ENCODE data around the gene TMC4. TPM values are rescaled to one million over a fixed set of nuclear protein-coding genes. Genes with fewer than 3 reads are reported as not detected.

The TMC4 gene
- total RNA-seq, 1 experiment from 2014 or later, result 175 TPM

DNA sequence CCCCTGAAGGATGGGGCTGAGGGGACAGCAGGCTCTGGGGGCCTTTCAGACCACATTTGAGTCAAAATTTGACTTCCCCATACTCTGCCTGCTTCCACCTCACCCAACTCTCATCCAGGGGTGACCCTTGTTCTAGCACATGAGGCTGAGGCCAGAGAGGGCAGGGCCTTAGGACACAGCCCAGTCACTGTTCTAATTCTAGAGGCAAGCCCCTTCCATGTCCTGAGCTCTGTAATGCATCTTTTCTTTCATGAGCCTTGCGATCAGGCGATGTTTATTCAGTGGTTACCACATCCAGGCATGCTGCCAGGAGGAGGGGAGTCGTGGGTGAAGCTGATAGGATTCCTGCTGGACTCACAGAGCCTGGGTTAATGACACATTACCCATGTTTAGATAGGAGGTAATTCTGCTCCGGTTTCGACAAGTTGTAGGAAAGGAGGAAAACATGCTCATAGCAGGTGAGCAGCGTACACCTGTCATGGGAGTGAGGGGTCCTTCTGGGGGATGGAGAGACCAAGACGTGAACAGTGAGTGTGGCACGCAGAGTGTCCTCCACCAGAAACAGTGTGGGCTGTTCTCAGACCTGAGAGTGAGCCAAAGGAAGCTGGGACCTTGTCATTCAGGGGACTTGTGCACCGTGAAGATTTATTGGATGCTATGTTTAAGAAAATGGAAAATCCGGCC lies 37.0 kb upstream of the TMC4 start:
- H3F3A ChIP-seq (ENCODE audit: insufficient read depth, low read depth), result peaks cover 57% of the 10 kb centered on the region
- no peaks in the 10 kb centered on the region for H3K9me2 ChIP-seq (ENCODE audit: insufficient read depth)
- peak overlapping the region; percentile 60 for H3K27ac ChIP-seq
- peaks cover 20% of the 10 kb centered on the region for H3K79me2 ChIP-seq (ENCODE audit: low read depth)
- H3K9me3 ChIP-seq (ENCODE audit: insufficient read depth, low read depth), result no peaks in the 10 kb centered on the region
- peaks cover 48% of the 10 kb centered on the region for H4K20me1 ChIP-seq (ENCODE audit: insufficient read depth)
- peaks cover 22% of the 10 kb centered on the region for H3K36me3 ChIP-seq (ENCODE audit: low read depth)
- H3K4me3 ChIP-seq, result no peak overlapping the region
- POLR2A ChIA-PET (ENCODE audit: unreplicated experiment), result interaction anchor here (0.6 to 0.7 kb wide), 3 partner anchors 51 to 405 kb away, joined by 3 to 9 read pairs (median 3); no protein-coding TSS in a partner anchor
- no peak overlapping the region for H2AFZ ChIP-seq
- no TSS peak for BruUV-seq (replicated peaks)
- peaks cover 34% of the 10 kb centered on the region for H3K4me1 ChIP-seq (replicated peaks; ENCODE audit: insufficient read depth)
- peak overlapping the region; percentile 50 for H3K4me2 ChIP-seq
- TF ChIP-seq, protein P1, sequence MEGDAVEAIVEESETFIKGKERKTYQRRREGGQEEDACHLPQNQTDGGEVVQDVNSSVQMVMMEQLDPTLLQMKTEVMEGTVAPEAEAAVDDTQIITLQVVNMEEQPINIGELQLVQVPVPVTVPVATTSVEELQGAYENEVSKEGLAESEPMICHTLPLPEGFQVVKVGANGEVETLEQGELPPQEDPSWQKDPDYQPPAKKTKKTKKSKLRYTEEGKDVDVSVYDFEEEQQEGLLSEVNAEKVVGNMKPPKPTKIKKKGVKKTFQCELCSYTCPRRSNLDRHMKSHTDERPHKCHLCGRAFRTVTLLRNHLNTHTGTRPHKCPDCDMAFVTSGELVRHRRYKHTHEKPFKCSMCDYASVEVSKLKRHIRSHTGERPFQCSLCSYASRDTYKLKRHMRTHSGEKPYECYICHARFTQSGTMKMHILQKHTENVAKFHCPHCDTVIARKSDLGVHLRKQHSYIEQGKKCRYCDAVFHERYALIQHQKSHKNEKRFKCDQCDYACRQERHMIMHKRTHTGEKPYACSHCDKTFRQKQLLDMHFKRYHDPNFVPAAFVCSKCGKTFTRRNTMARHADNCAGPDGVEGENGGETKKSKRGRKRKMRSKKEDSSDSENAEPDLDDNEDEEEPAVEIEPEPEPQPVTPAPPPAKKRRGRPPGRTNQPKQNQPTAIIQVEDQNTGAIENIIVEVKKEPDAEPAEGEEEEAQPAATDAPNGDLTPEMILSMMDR (conservative IDR thresholded peaks at IDR 0.05), result no peak
- no peak for TF ChIP-seq EZH2 (IDR thresholded peaks at IDR 0.05; ENCODE audit: low read depth)
- DNase-seq, result peak; percentile 95 to 96
- intact Hi-C loops (cut with micrococcal nuclease; ENCODE audit: unreplicated experiment), result no loop called here
- no peaks in the 10 kb centered on the region for H3K27me3 ChIP-seq (ENCODE audit: insufficient read depth, low read depth)
- CTCF ChIA-PET, result interaction anchor here (0.5 kb wide), 1 partner anchor 117 kb away, joined by 3 read pairs; no protein-coding TSS in a partner anchor

DNA sequence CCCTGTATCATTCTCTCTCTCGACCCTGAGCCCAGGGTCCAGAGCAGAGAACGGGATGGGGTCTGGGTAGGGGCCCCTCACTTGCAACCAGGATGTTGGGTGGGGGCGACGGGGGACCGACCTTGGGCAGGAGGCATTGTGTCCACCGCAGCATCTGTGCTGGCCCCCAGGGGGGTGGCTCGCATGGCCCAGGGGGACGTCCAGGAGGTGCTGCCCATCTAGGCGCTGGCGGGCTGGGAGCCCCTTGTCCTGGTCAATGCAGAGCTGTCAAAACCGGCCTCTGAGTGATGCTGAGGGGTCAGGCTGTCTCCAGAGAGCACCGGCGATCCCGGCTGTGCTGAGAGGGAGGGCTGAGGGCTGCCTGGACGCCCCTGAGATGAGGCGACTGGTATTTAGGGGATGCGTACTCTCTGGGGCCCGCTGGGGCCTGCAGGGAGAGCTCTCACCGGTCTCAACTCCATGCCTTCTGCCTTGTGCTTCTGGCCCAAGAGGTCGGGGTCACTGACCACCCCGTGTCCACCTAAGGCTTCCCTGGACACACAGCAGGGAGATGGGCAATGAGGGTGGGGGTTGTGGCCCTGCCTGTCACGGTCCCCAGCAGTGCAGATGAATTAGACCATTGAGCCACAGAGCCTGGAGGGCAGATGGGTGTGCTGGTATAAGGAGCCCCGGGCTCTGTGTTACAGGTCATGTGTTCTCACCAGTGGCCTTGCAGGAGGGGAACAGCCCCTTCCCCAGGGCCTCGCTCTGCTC lies 36.3 kb upstream of the TMC4 start:
- TF ChIP-seq, protein P1 (conservative IDR thresholded peaks at IDR 0.05), result no peak
- no peak for TF ChIP-seq EZH2 (IDR thresholded peaks at IDR 0.05; ENCODE audit: low read depth)
- peaks cover 29% of the 10 kb centered on the region for H3K36me3 ChIP-seq (ENCODE audit: low read depth)
- BruUV-seq (replicated peaks), result no TSS peak
- intact Hi-C loops (cut with micrococcal nuclease; ENCODE audit: unreplicated experiment), result no loop called here
- H3K27me3 ChIP-seq (ENCODE audit: insufficient read depth, low read depth), result no peaks in the 10 kb centered on the region
- H3K9me2 ChIP-seq (ENCODE audit: insufficient read depth), result no peaks in the 10 kb centered on the region
- H3K4me1 ChIP-seq (replicated peaks; ENCODE audit: insufficient read depth), result peaks cover 41% of the 10 kb centered on the region
- peak; percentile 25 to 53 for DNase-seq
- H3K4me2 ChIP-seq, result peak overlapping the region; percentile 50
- POLR2A ChIA-PET (ENCODE audit: unreplicated experiment), result interaction anchor here (0.6 to 0.7 kb wide), 2 partner anchors 50 to 400 kb away, joined by 3 to 9 read pairs; no protein-coding TSS in a partner anchor
- H3K9me3 ChIP-seq (ENCODE audit: insufficient read depth, low read depth), result no peaks in the 10 kb centered on the region
- peaks cover 56% of the 10 kb centered on the region for H4K20me1 ChIP-seq (ENCODE audit: insufficient read depth)
- peak overlapping the region; percentile 60 for H3K27ac ChIP-seq
- no peak overlapping the region for H2AFZ ChIP-seq
- no peak overlapping the region for H3K4me3 ChIP-seq
- peaks cover 27% of the 10 kb centered on the region for H3K79me2 ChIP-seq (ENCODE audit: low read depth)
- CTCF ChIA-PET, result interaction anchor here (0.5 kb wide), 1 partner anchor 117 kb away, joined by 3 read pairs; no protein-coding TSS in a partner anchor
- H3F3A ChIP-seq (ENCODE audit: insufficient read depth, low read depth), result peaks cover 64% of the 10 kb centered on the region

DNA sequence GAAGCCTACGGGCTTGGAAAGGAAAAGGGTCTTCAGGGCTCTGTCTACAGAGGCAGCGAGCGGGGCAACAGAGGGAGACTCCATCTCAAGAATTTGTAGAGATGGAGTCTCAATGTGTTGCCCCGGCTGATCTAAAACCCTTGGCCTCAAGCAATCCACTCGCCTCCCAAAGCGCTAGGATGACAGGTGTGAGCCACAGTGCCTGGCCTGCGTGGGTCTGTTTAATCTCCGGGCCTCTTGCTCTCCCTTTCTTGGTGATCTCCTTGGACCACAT lies 35.8 kb upstream of the TMC4 start:
- peak overlapping the region; percentile 50; the same call in 1 of the 2 replicates for H3K4me2 ChIP-seq
- H3F3A ChIP-seq (ENCODE audit: insufficient read depth, low read depth), result peaks cover 69% of the 10 kb centered on the region
- H3K4me1 ChIP-seq (replicated peaks; ENCODE audit: insufficient read depth), result peaks cover 46% of the 10 kb centered on the region
- POLR2A ChIA-PET (ENCODE audit: unreplicated experiment), result no interaction called here
- peaks cover 61% of the 10 kb centered on the region for H4K20me1 ChIP-seq (ENCODE audit: insufficient read depth)
- no peaks in the 10 kb centered on the region for H3K9me3 ChIP-seq (ENCODE audit: insufficient read depth, low read depth)
- no TSS peak for BruUV-seq (replicated peaks)
- H2AFZ ChIP-seq, result no peak overlapping the region
- intact Hi-C loops (cut with micrococcal nuclease; ENCODE audit: unreplicated experiment), result no loop called here
- peaks cover 34% of the 10 kb centered on the region for H3K36me3 ChIP-seq (ENCODE audit: low read depth)
- CTCF ChIA-PET, result no interaction called here
- no peaks in the 10 kb centered on the region for H3K27me3 ChIP-seq (ENCODE audit: insufficient read depth, low read depth)
- no peak overlapping the region for H3K4me3 ChIP-seq
- peaks cover 32% of the 10 kb centered on the region for H3K79me2 ChIP-seq (ENCODE audit: low read depth)
- TF ChIP-seq EZH2 (IDR thresholded peaks at IDR 0.05; ENCODE audit: low read depth), result no peak
- TF ChIP-seq, protein P1 (conservative IDR thresholded peaks at IDR 0.05), result no peak
- DNase-seq, result peak in 1 of 2 experiments; percentile 49
- no peaks in the 10 kb centered on the region for H3K9me2 ChIP-seq (ENCODE audit: insufficient read depth)
- H3K27ac ChIP-seq, result peak overlapping the region; percentile 60; the same call in 1 of the 2 replicates

All from PC-9 (cell line).